ENCODE results near the gene CDH22.

CDH22 gene

GRCh38 chr20:46172961-46173536 lies 135.2 kb downstream of the CDH22 start:
- Histone ChIP-seq H3K4me3 (no peak overlapping the region), H3K27ac (no peak overlapping the region)
- no peak for DNase-seq (ENCODE audit: low spot score)
- TF ChIP-seq CTCF (IDR thresholded peaks at IDR 0.05): no peak

DNA sequence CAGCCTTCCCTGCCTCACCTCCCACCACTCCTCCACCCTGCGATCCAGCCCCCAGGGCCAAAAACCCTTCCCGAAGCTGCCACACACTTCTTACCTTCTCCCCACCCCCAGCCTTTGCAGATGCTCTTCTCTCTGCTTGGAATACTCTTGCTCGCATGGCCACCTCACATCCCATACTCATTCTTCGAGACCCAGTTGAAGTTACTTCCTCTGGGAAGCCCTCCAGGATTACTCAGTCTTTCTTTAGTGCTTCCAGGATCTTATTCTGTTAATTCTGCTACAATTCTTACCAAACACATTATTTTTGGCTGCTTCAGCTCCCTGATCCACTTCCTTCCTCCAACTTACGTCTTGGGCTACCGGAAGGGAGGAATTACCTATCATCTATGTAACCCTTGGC lies 135.8 kb downstream of the CDH22 start:
- no peak for TF ChIP-seq CTCF (IDR thresholded peaks at IDR 0.05)
- Histone ChIP-seq H3K4me3 (no peak overlapping the region), H3K27ac (no peak overlapping the region)
- DNase-seq (ENCODE audit: low spot score): no peak

DNA sequence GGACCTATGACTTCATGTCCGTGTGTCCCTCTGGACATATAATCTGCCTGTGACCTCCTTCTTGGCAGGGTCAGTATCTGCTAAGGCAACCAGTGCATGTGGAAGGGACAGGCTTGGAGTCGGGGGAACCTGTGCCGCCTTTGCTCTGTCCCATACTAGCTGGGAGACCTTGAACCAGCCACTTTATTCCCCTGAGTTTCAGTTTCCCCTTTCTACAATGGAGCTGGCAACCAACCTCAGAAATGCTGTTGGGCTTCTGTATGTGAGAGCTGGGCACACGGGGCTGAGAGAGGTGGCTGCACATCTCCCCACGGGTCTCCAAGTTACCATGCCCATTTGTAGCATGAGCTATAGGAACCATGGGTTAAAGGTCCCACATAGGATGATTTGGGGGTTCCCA lies 136.4 kb downstream of the CDH22 start:
- H3K4me3 ChIP-seq: no peak overlapping the region
- TF ChIP-seq CTCF (IDR thresholded peaks at IDR 0.05): no peak
- no peak overlapping the region for H3K27ac ChIP-seq
- no peak for DNase-seq (ENCODE audit: low spot score)

DNA sequence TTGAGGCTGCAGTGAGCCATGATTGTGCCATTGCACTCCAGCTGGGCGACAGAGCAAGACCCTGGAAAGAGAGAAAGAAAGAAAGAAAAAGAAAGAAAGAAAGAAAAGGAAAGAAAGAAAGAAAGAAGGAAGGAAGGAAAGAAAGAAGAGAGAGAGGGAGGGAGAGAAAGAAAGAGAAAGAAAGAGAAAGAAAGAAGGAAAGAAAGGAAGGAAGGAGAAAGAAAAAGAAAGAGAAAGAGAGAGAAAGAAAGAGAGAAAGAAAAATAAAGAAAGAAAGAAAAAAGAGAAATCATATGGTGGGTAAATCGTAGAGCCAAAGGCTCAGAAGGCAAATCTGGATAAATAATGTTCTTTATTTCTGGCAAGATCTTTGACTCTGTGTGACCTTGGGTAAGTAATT lies 136.8 kb downstream of the CDH22 start:
- Histone ChIP-seq H3K27ac (no peak overlapping the region), H3K4me3 (no peak overlapping the region)
- no peak for TF ChIP-seq CTCF (IDR thresholded peaks at IDR 0.05)
- DNase-seq (ENCODE audit: low spot score): no peak

- no peak for DNase-seq (ENCODE audit: low spot score)
- no peak for TF ChIP-seq CTCF (IDR thresholded peaks at IDR 0.05)
- H3K27ac ChIP-seq: no peak overlapping the region
- no peak overlapping the region for H3K4me3 ChIP-seq
These were observed 138.8 kb downstream of the CDH22 start for GRCh38 chr20:46169245-46170171.

- Histone ChIP-seq H3K4me3 (no peak overlapping the region), H3K27ac (no peak overlapping the region)
- no peak for TF ChIP-seq CTCF (IDR thresholded peaks at IDR 0.05)
- DNase-seq (ENCODE audit: low spot score): no peak
These were observed 139.9 kb downstream of the CDH22 start for GRCh38 chr20:46168438-46168837.

DNA sequence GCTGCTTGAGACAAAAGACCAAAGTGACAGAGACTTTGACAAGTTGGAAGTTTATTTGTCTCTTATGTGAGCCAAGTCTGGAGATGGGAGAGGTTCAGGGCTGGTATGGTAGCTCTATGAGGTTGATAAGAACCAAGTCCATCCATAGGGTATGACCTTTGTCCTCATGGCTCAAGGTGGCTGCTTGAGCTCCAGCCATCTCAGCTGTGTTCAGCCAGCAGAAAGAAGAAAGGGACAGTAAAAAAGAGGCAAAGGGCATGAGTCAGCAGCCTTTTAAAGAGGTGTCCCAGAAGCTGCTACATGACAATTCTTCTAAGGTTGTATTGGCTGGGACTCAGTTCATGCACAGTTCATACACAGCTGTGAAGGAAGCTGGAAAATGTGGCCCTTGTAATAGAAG lies 141.2 kb downstream of the CDH22 start:
- Histone ChIP-seq H3K4me3 (no peak overlapping the region), H3K27ac (no peak overlapping the region)
- TF ChIP-seq CTCF (IDR thresholded peaks at IDR 0.05): no peak
- DNase-seq (ENCODE audit: low spot score): no peak
